Ascending aorta (tissue), 2 donors: ENCODE measurements around the gene DMD. TPM values are rescaled to one million over a fixed set of nuclear protein-coding genes. Genes with fewer than 3 reads are reported as not detected.

Experiments
- DNase-seq, 2 donors: peaks; one replicate each; pipeline ENCODE4 v3.0.0-alpha.2; 2019; ENCODE audit warnings: low spot score in 2 of 2
- H3K27ac ChIP-seq, 2 donors: fragments of 200-600 bp; sonication (generic); one replicate each; pipeline ENCODE4 v1.5.1; 2016 to 2017; ENCODE audit warnings: mild to moderate bottlenecking in 1 of 2
- H3K27me3 ChIP-seq: fragments of 200-600 bp; sonication (generic); one replicate; pipeline ENCODE4 v1.5.1; 2017
- H3K36me3 ChIP-seq, 2 donors: fragments of 200-600 bp; sonication (generic); one replicate each; pipeline ENCODE4 v1.5.1; 2016
- H3K4me1 ChIP-seq, 2 donors: fragments of 200-600 bp; sonication (generic); one replicate each; pipeline ENCODE4 v1.5.1; 2016 to 2017; ENCODE audit warnings: mild to moderate bottlenecking in 1 of 2
- H3K4me3 ChIP-seq, 2 donors: fragments of 200-600 bp; sonication (generic); one replicate each; pipeline ENCODE4 v1.5.1; 2016 to 2017; ENCODE audit warnings: mild to moderate bottlenecking in 1 of 2
- H3K9me3 ChIP-seq, 2 donors: fragments of 200-600 bp; sonication (generic); one replicate each; pipeline ENCODE4 v1.5.1; 2016
- CTCF ChIP-seq, 3 experiments: fragments of 200-600 bp in 2 of 3; fragments of 450-650 bp in 1 of 3; sonication (generic) in 2 of 3; IDR thresholded peaks; one replicate each; pipeline ENCODE4 v1.5.1; 2016 to 2019; ENCODE audit warnings: antibody characterized with exemption in 3 of 3, mild to moderate bottlenecking in 1 of 3, moderate library complexity in 1 of 3
- intact Hi-C: fragments of 100-400 bp; cut with DNase I; formaldehyde crosslinking; loops from one replicate; pipeline ENCODE4 v1.15.1; 2023
- total RNA-seq: library from RNA; depleted of rRNA; stranded (reverse); fragments of >200 nt; gene quantifications from one replicate; pipeline ENCODE4 v1.1.0, GENCODE V29; 2016

DMD gene
- total RNA-seq, 1 donor from 2014 or later, result 40.0 TPM

- Histone ChIP-seq H3K27me3 (no peaks in the 10 kb centered on the region), H3K4me1 (no peaks in the 10 kb centered on the region), H3K4me3 (no peak overlapping the region), H3K9me3 (no peaks in the 10 kb centered on the region), H3K36me3 (no peaks in the 10 kb centered on the region), H3K27ac (no peak overlapping the region)
- no peak for DNase-seq
- TF ChIP-seq CTCF (IDR thresholded peaks at IDR 0.05), result no peak
- intact Hi-C loops, result no loop called here
These were observed 1890.6 kb downstream of the DMD start for GRCh38 chrX:31320740-31321139.

GRCh38 chrX:31319586-31319985 is 1891.8 kb downstream of the DMD start:
- no peak for TF ChIP-seq CTCF (IDR thresholded peaks at IDR 0.05)
- Histone ChIP-seq H3K4me3 (no peak overlapping the region), H3K27me3 (no peaks in the 10 kb centered on the region), H3K4me1 (no peaks in the 10 kb centered on the region), H3K27ac (no peak overlapping the region), H3K9me3 (no peaks in the 10 kb centered on the region), H3K36me3 (no peaks in the 10 kb centered on the region)
- intact Hi-C loops, result no loop called here
- DNase-seq, result no peak

- no peak for TF ChIP-seq CTCF (IDR thresholded peaks at IDR 0.05)
- Histone ChIP-seq H3K4me3 (no peak overlapping the region), H3K4me1 (no peaks in the 10 kb centered on the region), H3K27ac (no peak overlapping the region), H3K9me3 (no peaks in the 10 kb centered on the region), H3K36me3 (no peaks in the 10 kb centered on the region), H3K27me3 (no peaks in the 10 kb centered on the region)
- intact Hi-C loops, result no loop called here
- DNase-seq, result no peak
These were observed 1892.5 kb downstream of the DMD start for GRCh38 chrX:31318866-31319265.

- TF ChIP-seq CTCF (IDR thresholded peaks at IDR 0.05), result no peak
- Histone ChIP-seq H3K9me3 (no peaks in the 10 kb centered on the region), H3K4me1 (no peaks in the 10 kb centered on the region), H3K4me3 (no peak overlapping the region), H3K27me3 (no peaks in the 10 kb centered on the region), H3K27ac (peak overlapping the region in 1 of 2 donors; percentile 4), H3K36me3 (no peaks in the 10 kb centered on the region)
- no peak for DNase-seq
- intact Hi-C loops, result no loop called here
These were observed 1894.9 kb downstream of the DMD start for GRCh38 chrX:31316340-31316991.

- no peak for DNase-seq
- Histone ChIP-seq H3K4me3 (peak overlapping the region in 1 of 2 donors; percentile 7), H3K9me3 (no peaks in the 10 kb centered on the region), H3K36me3 (no peaks in the 10 kb centered on the region), H3K27ac (peak overlapping the region in 1 of 2 donors; percentile 2), H3K4me1 (no peaks in the 10 kb centered on the region), H3K27me3 (no peaks in the 10 kb centered on the region)
- TF ChIP-seq CTCF (IDR thresholded peaks at IDR 0.05), result no peak
- intact Hi-C loops, result no loop called here
These were observed 1896.4 kb downstream of the DMD start for GRCh38 chrX:31314921-31315320.

GRCh38 chrX:31307952-31308351 is 1903.4 kb downstream of the DMD start:
- no peaks in the 10 kb centered on the region for H3K9me3 ChIP-seq
- intact Hi-C loops, result no loop called here
- no peaks in the 10 kb centered on the region for H3K4me1 ChIP-seq
- no peaks in the 10 kb centered on the region for H3K36me3 ChIP-seq
- no peak overlapping the region for H3K27ac ChIP-seq
- TF ChIP-seq CTCF (IDR thresholded peaks at IDR 0.05), result no peak
- no peak overlapping the region for H3K4me3 ChIP-seq
- H3K27me3 ChIP-seq, result no peaks in the 10 kb centered on the region
- no peak for DNase-seq
